IMR-90 (cell line): ENCODE data around the gene CCDC60. TPM values are rescaled to one million over a fixed set of nuclear protein-coding genes. Genes with fewer than 3 reads are reported as not detected.

Experiments
- ATAC-seq: fragments of 200-7000 bp; cut with Tn5 transposase; 2 replicates; pipeline ENCODE4 v1.9.1; 2020; ENCODE audit warnings: low read depth, mild to moderate bottlenecking, moderate library complexity
- BruUV-seq: library from RNA; stranded (reverse); fragments of 400-500 nt; replicated peaks from 2 replicates; lab custom pipeline; 2021; lab: Mats Ljungman, UMichigan
- CTCF ChIA-PET: fragments of 300-600 bp; formaldehyde crosslinking; extraction: SDS; loops from one replicate; lab custom pipeline; 2021; ENCODE audit warnings: antibody characterized with exemption; lab: Yijun Ruan, JAX
- POLR2A ChIA-PET: fragments of 300-600 bp; sonication (Branson Sonifier 250); formaldehyde crosslinking; loops from one replicate; lab custom pipeline; 2022; ENCODE audit warnings: antibody characterized with exemption; ENCODE audit not compliant: unreplicated experiment; lab: Charles Lee
- DNase-seq: peaks from one replicate; pipeline ENCODE4 v3.0.0; 2013
- H2AFZ ChIP-seq: replicated peaks from 2 replicates; pipeline ENCODE3; 2013; ENCODE audit warnings: low read length, mild to moderate bottlenecking; ENCODE audit not compliant: poor library complexity
- H2AK5ac ChIP-seq: 2 replicates; pipeline ENCODE4 v1.6.1; 2013; ENCODE audit warnings: low read depth, low read length, inconsistent platforms
- H2AK9ac ChIP-seq: replicated peaks from 2 replicates; pipeline ENCODE3; 2013; ENCODE audit warnings: mild to moderate bottlenecking, low read depth, low read length, moderate library complexity; ENCODE audit not compliant: poor library complexity
- H2BK120ac ChIP-seq: 2 replicates; pipeline ENCODE4 v1.6.1; 2013; ENCODE audit warnings: low read depth, low read length, inconsistent platforms
- H2BK15ac ChIP-seq: 3 replicates; pipeline ENCODE4 v1.6.1; 2013; ENCODE audit warnings: low read depth, low read length, inconsistent platforms
- H2BK20ac ChIP-seq: 2 replicates; pipeline ENCODE4 v1.6.1; 2013; ENCODE audit warnings: low read depth, mild to moderate bottlenecking, inconsistent platforms, low read length, moderate library complexity
- H2BK5ac ChIP-seq: 2 replicates; pipeline ENCODE4 v1.6.1; 2013; ENCODE audit warnings: mild to moderate bottlenecking, low read depth, low read length, inconsistent platforms; ENCODE audit not compliant: poor library complexity, severe bottlenecking
- H3K14ac ChIP-seq: replicated peaks from 2 replicates; pipeline ENCODE4 v1.6.1; 2013; ENCODE audit warnings: low read depth, low read length, inconsistent platforms
- H3K18ac ChIP-seq: 2 replicates; pipeline ENCODE4 v1.6.1; 2013; ENCODE audit warnings: low read depth, low read length, control low read depth
- H3K23ac ChIP-seq: 2 replicates; pipeline ENCODE4 v1.6.1; 2013; ENCODE audit warnings: low read depth, low read length, inconsistent platforms
- H3K27ac ChIP-seq: 2 replicates; pipeline ENCODE4 v1.5.1; 2013; ENCODE audit warnings: mild to moderate bottlenecking, control low read depth, low read length; ENCODE audit not compliant: insufficient read depth
- H3K27me3 ChIP-seq: 2 replicates; pipeline ENCODE4 v1.6.1; 2013; ENCODE audit warnings: low read length; ENCODE audit not compliant: control insufficient read depth, insufficient read depth
- H3K36me3 ChIP-seq: 2 replicates; pipeline ENCODE4 v1.6.1; 2013; ENCODE audit warnings: low read length, mixed read lengths; ENCODE audit not compliant: control insufficient read depth, insufficient read depth
- H3K4ac ChIP-seq: 2 replicates; pipeline ENCODE4 v1.6.1; 2013; ENCODE audit warnings: low read depth, low read length, inconsistent platforms
- H3K4me1 ChIP-seq: 2 replicates; pipeline ENCODE4 v1.6.1; 2013; ENCODE audit warnings: low read length, mixed read lengths; ENCODE audit not compliant: control insufficient read depth, insufficient read depth
- H3K4me2 ChIP-seq: 2 replicates; pipeline ENCODE4 v1.6.1; 2013; ENCODE audit warnings: low read depth, mild to moderate bottlenecking, control low read depth, low read length, moderate library complexity
- H3K4me3 ChIP-seq: 2 replicates; pipeline ENCODE4 v1.5.1; 2013; ENCODE audit warnings: low read depth, mild to moderate bottlenecking, control low read depth, low read length, moderate library complexity; ENCODE audit not compliant: insufficient read depth
- H3K56ac ChIP-seq: 2 replicates; pipeline ENCODE4 v1.6.1; 2013; ENCODE audit warnings: low read length, inconsistent platforms; ENCODE audit not compliant: insufficient read depth; ENCODE audit errors: extremely low read depth
- H3K79me1 ChIP-seq, 2 experiments: 2 replicates each; pipeline ENCODE4 v1.6.1; 2013; ENCODE audit warnings: low read length in 2 of 2, inconsistent platforms in 1 of 2, low read depth in 1 of 2
- H3K9ac ChIP-seq: 2 replicates; pipeline ENCODE4 v1.6.1; 2013; ENCODE audit warnings: low read depth, low read length, control low read depth
- H3K9me1 ChIP-seq: 2 replicates; pipeline ENCODE4 v1.6.1; 2013; ENCODE audit warnings: low read length, inconsistent platforms; ENCODE audit not compliant: insufficient read depth
- H3K9me3 ChIP-seq: 2 replicates; pipeline ENCODE4 v1.6.1; 2013; ENCODE audit warnings: low read length; ENCODE audit not compliant: control insufficient read depth, insufficient read depth
- H4K20me1 ChIP-seq: 2 replicates; pipeline ENCODE4 v1.6.1; 2013; ENCODE audit warnings: low read length, inconsistent platforms; ENCODE audit not compliant: insufficient read depth
- H4K5ac ChIP-seq: 2 replicates; pipeline ENCODE4 v1.6.1; 2013; ENCODE audit warnings: mild to moderate bottlenecking, low read depth, low read length, control low read depth
- H4K8ac ChIP-seq, 2 experiments: 2 replicates each; pipeline ENCODE4 v1.6.1; 2013; ENCODE audit warnings: low read depth in 2 of 2, low read length in 2 of 2, control low read depth in 1 of 2, inconsistent platforms in 1 of 2
- H4K91ac ChIP-seq: 2 replicates; pipeline ENCODE4 v1.6.1; 2013; ENCODE audit warnings: low read depth, low read length, inconsistent platforms; ENCODE audit not compliant: insufficient read depth
- BHLHE40 ChIP-seq: fragments of 150-350 bp; IDR thresholded peaks from 2 replicates; pipeline ENCODE4 v1.6.1; 2016; ENCODE audit warnings: mild to moderate bottlenecking, low read depth, low read length
- FOS ChIP-seq: fragments of 150-350 bp; IDR thresholded peaks from 2 replicates; pipeline ENCODE4 v1.6.1; 2016; ENCODE audit warnings: low read depth, low read length
- MAFK ChIP-seq: IDR thresholded peaks from 2 replicates; pipeline ENCODE4 v1.6.1; 2012; ENCODE audit warnings: low read depth, low read length, improper control_type of control experiment
- MXI1 ChIP-seq: IDR thresholded peaks from 2 replicates; pipeline ENCODE4 v1.6.1; 2012; ENCODE audit warnings: low read depth, mild to moderate bottlenecking, low read length, moderate library complexity, borderline replicate concordance
- POLR2A ChIP-seq: IDR thresholded peaks from 2 replicates; pipeline ENCODE4 v1.6.1; 2012; ENCODE audit warnings: mild to moderate bottlenecking, low read depth, low read length
- RAD21 ChIP-seq: IDR thresholded peaks from 2 replicates; pipeline ENCODE4 v1.6.1; 2012; ENCODE audit warnings: low read length, improper control_type of control experiment
- RFX5 ChIP-seq: IDR thresholded peaks from 2 replicates; pipeline ENCODE4 v1.8.0; 2012; ENCODE audit warnings: low read depth, mild to moderate bottlenecking, low read length, moderate library complexity
- SMC3 ChIP-seq: fragments of 150-350 bp; IDR thresholded peaks from 2 replicates; pipeline ENCODE4 v1.6.1; 2016; ENCODE audit warnings: low read depth, mild to moderate bottlenecking, antibody characterized with exemption, low read length, moderate library complexity
- WGBS, 2 experiments: methylation state at CpG; one replicate each; pipeline versions ENCODE4 v1.1.5 to v1.1.7; 2013; ENCODE audit warnings: missing lambda C conversion rate in 2 of 2; ENCODE audit not compliant: insufficient read length in 1 of 2; ENCODE audit errors: extremely low coverage in 2 of 2; 5-methylcytosine and 5-hydroxymethylcytosine counted together
- dilution Hi-C: fragments of 300-500 bp; cut with HindIII; formaldehyde crosslinking; loops from one replicate; pipeline ENCODE4 v1.14.3; 2018; ENCODE audit warnings: low sequenced_read_pairs; ENCODE audit not compliant: unreplicated experiment
- in situ Hi-C: fragments of 300-500 bp; cut with MboI; formaldehyde crosslinking; loops from 3 replicates; pipeline ENCODE4 v1.14.3; 2019; ENCODE audit warnings: low sequenced_read_pairs, inconsistent platforms, mixed read lengths
- intact Hi-C: fragments of 100-400 bp; cut with micrococcal nuclease; formaldehyde crosslinking; loops from 2 replicates; pipeline ENCODE4 v1.10.0; 2022
- polyA plus RNA-seq, 3 experiments: library from polyadenylated mRNA; depleted of rRNA; stranded (reverse); fragments of >200 nt; gene quantifications; 2 replicates each; pipeline ENCODE4 v1.2.3, GENCODE V29; 2012; ENCODE audit warnings: low replicate concordance in 1 of 3
- total RNA-seq: library from RNA; depleted of rRNA; stranded (reverse); fragments of >200 nt; gene quantifications from 2 replicates; pipeline ENCODE4 v1.2.3, GENCODE V29; 2012

CCDC60 gene
- total and polyA plus RNA-seq, 2 of the 4 experiments (the other 2 are of a cell fraction), result not detected

- Histone ChIP-seq H2BK15ac (no peak overlapping the region), H4K8ac (no peak overlapping the region), H3K36me3 (no peaks in the 10 kb centered on the region), H3K4me3 (no peak overlapping the region), H3K9me1 (no peaks in the 10 kb centered on the region), H3K4me1 (no peaks in the 10 kb centered on the region), H2BK20ac (no peak overlapping the region), H2BK5ac (no peak overlapping the region), H2AK5ac (no peak overlapping the region), H4K20me1 (no peaks in the 10 kb centered on the region), H3K27me3 (no peaks in the 10 kb centered on the region), H2AFZ (no peak overlapping the region), H3K9ac (no peak overlapping the region), H3K4me2 (no peak overlapping the region), H3K56ac (no peak overlapping the region), H3K79me1 (no peaks in the 10 kb centered on the region), H4K91ac (no peak overlapping the region), H3K4ac (no peak overlapping the region), H3K18ac (no peak overlapping the region), H2AK9ac (no peak overlapping the region), H3K23ac (no peak overlapping the region), H3K9me3 (peaks cover 14% of the 10 kb centered on the region), H3K27ac (no peak overlapping the region), H3K14ac (no peak overlapping the region), H2BK120ac (no peak overlapping the region), H4K5ac (no peak overlapping the region)
- ChIA-PET POLR2A (no interaction called here), CTCF (no interaction called here)
- dilution Hi-C loops, result no loop called here
- BruUV-seq, result no TSS peak
- ATAC-seq (no peak), DNase-seq (no peak)
- intact Hi-C loops, result no loop called here
- in situ Hi-C loops, result no loop called here
- TF ChIP-seq MAFK, result no peak
- no peak for TF ChIP-seq SMC3
- no peak for TF ChIP-seq RFX5
- TF ChIP-seq FOS, result no peak
- TF ChIP-seq RAD21, result no peak
- no peak for TF ChIP-seq POLR2A
- no peak for TF ChIP-seq BHLHE40
- TF ChIP-seq MXI1, result no peak
- no CpG with 5 or more reads among the region's 1 CpG for WGBS, 2 experiments
Measured at GRCh38 chr12:119312904-119313303, 21.6 kb upstream of the CCDC60 start.
